ENCODE data around the gene PPM1G. TPM values are rescaled to one million over a fixed set of nuclear protein-coding genes. Genes with fewer than 3 reads are reported as not detected.

PPM1G gene
- total and polyA plus RNA-seq, 4 donors, result 45.9 to 76.2 (median 61.7) TPM

DNA sequence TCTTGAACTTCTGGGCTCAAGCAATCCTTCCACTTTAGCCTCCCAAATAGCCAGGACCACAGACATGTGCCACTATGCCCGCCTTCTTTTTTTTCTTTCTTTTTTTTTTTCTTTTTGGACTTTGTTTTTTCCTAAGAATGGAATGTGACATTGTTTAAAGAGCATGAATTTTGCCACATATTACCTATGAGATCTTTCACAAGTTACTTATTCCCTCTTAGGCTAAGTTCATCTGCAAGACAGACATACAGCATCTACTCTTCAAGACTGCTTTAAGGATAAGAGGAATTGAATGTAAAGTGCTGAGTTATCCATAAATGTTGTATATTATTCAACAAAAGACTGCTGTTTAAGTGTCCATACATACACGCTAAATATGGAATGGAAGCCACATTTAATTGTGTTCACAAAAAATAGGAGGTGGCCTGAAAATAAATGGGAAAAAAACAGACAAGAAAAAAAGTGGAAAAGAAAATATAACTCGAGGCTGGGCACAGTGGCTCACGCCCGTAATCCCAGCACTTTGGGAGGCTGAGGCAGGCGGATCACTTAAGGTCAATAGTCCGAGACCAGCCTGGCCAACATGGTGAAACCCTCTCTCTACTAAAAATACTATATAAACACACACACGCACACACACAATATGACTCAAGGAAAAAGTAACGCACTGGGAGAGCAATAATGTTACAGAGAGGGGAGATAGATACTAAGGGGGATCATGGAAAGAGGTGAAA, 3.2 kb upstream of the PPM1G start:
- Histone ChIP-seq H3K27ac (ENCODE audit: low read depth in 1 of 2, low read length in 1 of 2) (no peak overlapping the region), H3K4me3 (no peak overlapping the region), H3K27me3 (ENCODE audit: control insufficient read depth in 3 of 3, insufficient read depth in 3 of 3, low read length in 2 of 3) (no peaks in the 10 kb centered on the region), H3K9ac (ENCODE audit: insufficient read depth in 1 of 2, low read length in 2 of 2) (no peak overlapping the region), H3K9me3 (ENCODE audit: control insufficient read depth in 4 of 4, insufficient read depth in 3 of 4, low read length in 3 of 4) (no peaks in the 10 kb centered on the region), H3K36me3 (ENCODE audit: control insufficient read depth in 4 of 4, insufficient read depth in 4 of 4, low read length in 4 of 4) (peaks cover 0 to under 1% (median 0%) of the 10 kb centered on the region in 4 donors), H3K4me1 (ENCODE audit: control insufficient read depth in 5 of 5, insufficient read depth in 5 of 5, low read length in 5 of 5) (peaks cover 0 to 16% (median 4%) of the 10 kb centered on the region in 5 donors)
- DNase-seq, result no peak
- no peak for TF ChIP-seq CTCF (IDR thresholded peaks at IDR 0.05; ENCODE audit: control extremely low read depth, extremely low read depth)
- no peak for ATAC-seq (ENCODE audit: insufficient read depth, low FRiP score)
- WGBS, 2 donors, result 91 to 92% methylated on average over 9 of the region's 9 CpGs

- H3K4me1 ChIP-seq (ENCODE audit: control insufficient read depth in 5 of 5, insufficient read depth in 5 of 5, low read length in 5 of 5), result peaks cover 0 to 18% (median 4%) of the 10 kb centered on the region in 5 donors
- DNase-seq, result no peak
- H3K9ac ChIP-seq (ENCODE audit: insufficient read depth in 1 of 2, low read length in 2 of 2), result peak overlapping the region; percentile 39 to 72
- peak; percentile 32 for ATAC-seq (ENCODE audit: insufficient read depth, low FRiP score)
- no peaks in the 10 kb centered on the region for H3K27me3 ChIP-seq (ENCODE audit: control insufficient read depth in 3 of 3, insufficient read depth in 3 of 3, low read length in 2 of 3)
- no peaks in the 10 kb centered on the region for H3K9me3 ChIP-seq (ENCODE audit: control insufficient read depth in 4 of 4, insufficient read depth in 3 of 4, low read length in 3 of 4)
- peak overlapping the region; percentile 91 to 93 for H3K27ac ChIP-seq (ENCODE audit: low read depth in 1 of 2, low read length in 1 of 2)
- no peak for TF ChIP-seq CTCF (IDR thresholded peaks at IDR 0.05; ENCODE audit: control extremely low read depth, extremely low read depth)
- WGBS, 2 donors, result 0 to 1% methylated on average over 22 to 33 of the region's 33 CpGs
- H3K36me3 ChIP-seq (ENCODE audit: control insufficient read depth in 4 of 4, insufficient read depth in 4 of 4, low read length in 4 of 4), result peaks cover 0 to 4% (median 3%) of the 10 kb centered on the region in 4 donors
- peak overlapping the region; percentile 88 for H3K4me3 ChIP-seq
Measured at GRCh38 chr2:27408601-27409320, 630 bp downstream of the PPM1G start.

DNA sequence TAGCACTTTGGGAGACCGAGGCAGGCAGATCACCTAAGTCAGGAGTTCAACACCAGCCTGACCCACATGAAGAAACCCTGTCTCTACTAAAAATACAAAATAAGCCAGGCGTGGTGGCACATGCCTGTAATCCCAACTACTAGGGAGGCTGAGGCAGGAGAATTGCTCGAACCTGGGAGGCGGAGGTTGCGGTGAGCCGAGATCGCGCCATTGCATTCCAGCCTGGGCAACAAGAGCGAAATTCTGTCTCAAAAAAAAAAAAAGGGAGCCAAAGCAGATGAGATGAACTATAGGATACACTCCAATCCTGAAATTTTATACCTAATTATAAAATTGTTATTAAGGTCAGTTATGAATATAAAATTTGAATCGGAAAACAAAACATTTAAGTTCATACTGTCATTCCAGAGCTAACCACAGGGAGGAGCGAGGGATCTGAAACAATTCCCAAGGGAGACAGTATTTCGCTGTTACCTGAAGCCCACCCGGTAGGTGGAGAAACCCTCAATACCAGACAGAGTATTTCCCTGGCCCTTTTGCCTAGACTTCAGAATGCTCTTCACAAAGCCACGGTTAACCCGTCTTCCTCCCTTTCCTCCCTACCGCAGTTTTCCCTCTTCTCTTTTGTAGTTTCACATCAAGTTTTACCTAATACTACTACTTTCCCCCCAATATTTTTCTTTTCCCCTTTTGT, 1.4 kb downstream of the PPM1G start:
- no peak overlapping the region for H3K4me3 ChIP-seq
- H3K36me3 ChIP-seq (ENCODE audit: control insufficient read depth in 4 of 4, insufficient read depth in 4 of 4, low read length in 4 of 4), result peaks cover 0 to 4% (median 3%) of the 10 kb centered on the region in 4 donors
- H3K27me3 ChIP-seq (ENCODE audit: control insufficient read depth in 3 of 3, insufficient read depth in 3 of 3, low read length in 2 of 3), result no peaks in the 10 kb centered on the region
- 52 to 56% methylated on average over 16 of the region's 16 CpGs for WGBS, 2 donors
- ATAC-seq (ENCODE audit: insufficient read depth, low FRiP score) (no peak), DNase-seq (peak; percentile 41 to 58 (median 47))
- peak overlapping the region; percentile 39 to 72 for H3K9ac ChIP-seq (ENCODE audit: insufficient read depth in 1 of 2, low read length in 2 of 2)
- peak; percentile 8 for TF ChIP-seq CTCF (IDR thresholded peaks at IDR 0.05; ENCODE audit: control extremely low read depth, extremely low read depth)
- no peaks in the 10 kb centered on the region for H3K9me3 ChIP-seq (ENCODE audit: control insufficient read depth in 4 of 4, insufficient read depth in 3 of 4, low read length in 3 of 4)
- no peak overlapping the region for H3K27ac ChIP-seq (ENCODE audit: low read depth in 1 of 2, low read length in 1 of 2)
- peaks cover 0 to 18% (median 4%) of the 10 kb centered on the region in 5 donors for H3K4me1 ChIP-seq (ENCODE audit: control insufficient read depth in 5 of 5, insufficient read depth in 5 of 5, low read length in 5 of 5)
